ENCODE measurements around the gene OR10A2.

DNA sequence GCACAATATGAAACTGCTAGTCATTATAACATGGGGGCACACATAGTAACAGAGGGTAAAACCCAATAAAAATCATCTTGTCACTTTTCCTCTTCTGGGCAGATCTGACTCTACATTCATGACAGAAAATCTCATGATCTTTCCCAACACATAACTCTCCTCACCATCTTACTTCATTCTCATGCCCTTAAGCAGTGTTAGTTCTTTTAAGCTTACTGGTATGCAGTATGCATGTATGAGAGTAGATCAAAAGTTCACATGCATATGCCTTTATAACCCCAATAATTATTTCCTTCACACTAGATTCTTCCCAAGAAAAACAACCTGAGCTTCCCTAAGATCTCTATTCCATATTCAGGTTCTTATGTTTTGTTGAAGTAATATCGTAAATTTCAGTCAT lies 8.4 kb downstream of the OR10A2 start:
- TF ChIP-seq, protein P1, sequence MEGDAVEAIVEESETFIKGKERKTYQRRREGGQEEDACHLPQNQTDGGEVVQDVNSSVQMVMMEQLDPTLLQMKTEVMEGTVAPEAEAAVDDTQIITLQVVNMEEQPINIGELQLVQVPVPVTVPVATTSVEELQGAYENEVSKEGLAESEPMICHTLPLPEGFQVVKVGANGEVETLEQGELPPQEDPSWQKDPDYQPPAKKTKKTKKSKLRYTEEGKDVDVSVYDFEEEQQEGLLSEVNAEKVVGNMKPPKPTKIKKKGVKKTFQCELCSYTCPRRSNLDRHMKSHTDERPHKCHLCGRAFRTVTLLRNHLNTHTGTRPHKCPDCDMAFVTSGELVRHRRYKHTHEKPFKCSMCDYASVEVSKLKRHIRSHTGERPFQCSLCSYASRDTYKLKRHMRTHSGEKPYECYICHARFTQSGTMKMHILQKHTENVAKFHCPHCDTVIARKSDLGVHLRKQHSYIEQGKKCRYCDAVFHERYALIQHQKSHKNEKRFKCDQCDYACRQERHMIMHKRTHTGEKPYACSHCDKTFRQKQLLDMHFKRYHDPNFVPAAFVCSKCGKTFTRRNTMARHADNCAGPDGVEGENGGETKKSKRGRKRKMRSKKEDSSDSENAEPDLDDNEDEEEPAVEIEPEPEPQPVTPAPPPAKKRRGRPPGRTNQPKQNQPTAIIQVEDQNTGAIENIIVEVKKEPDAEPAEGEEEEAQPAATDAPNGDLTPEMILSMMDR (IDR thresholded peaks at IDR 0.05) = no peak
- TF ChIP-seq POLR2A (IDR thresholded peaks at IDR 0.05) = no peak
